ENCODE results near the gene NCMAP.

- no peak for TF ChIP-seq PBX3 (IDR thresholded peaks at IDR 0.05)
- TF ChIP-seq EP300 (IDR thresholded peaks at IDR 0.05), result no peak
- no peak for TF ChIP-seq CTCF (IDR thresholded peaks at IDR 0.05)
- TF ChIP-seq BHLHE40 (IDR thresholded peaks at IDR 0.05; ENCODE audit: low read depth, low read length), result no peak
- no peak for TF ChIP-seq POLR2A (IDR thresholded peaks at IDR 0.05; ENCODE audit: low read length)
- TF ChIP-seq NFE2L2 (conservative IDR thresholded peaks at IDR 0.05; ENCODE audit: low read length), result no peak
- TF ChIP-seq ZFP36 (IDR thresholded peaks at IDR 0.05; ENCODE audit: borderline replicate concordance, partially characterized antibody), result no peak
- no peak for TF ChIP-seq HOXA7 (CRISPR knock-in tag; IDR thresholded peaks at IDR 0.05)
Measured at GRCh38 chr1:24548070-24548469, 7.8 kb upstream of the NCMAP start.

All from A549 (cell line).